T-cell (primary cell): Measurements from ENCODE around the gene RUSC1. TPM values are rescaled to one million over a fixed set of nuclear protein-coding genes. Genes with fewer than 3 reads are reported as not detected.

ENCODE experiments used
- ATAC-seq, 4 experiments: fragments of 200-7000 bp in 3 of 4; fragments of 150-1000 bp in 1 of 4; cut with Tn5 transposase; replicated peaks in 1 of 4; 1 replicate in 3 of 4; 2 replicates in 1 of 4; pipeline ENCODE4 v1.10.0; 2021; ENCODE audit warnings: moderate library complexity in 3 of 4, mild to moderate bottlenecking in 2 of 4, moderate number of reproducible peaks in 1 of 4
- CTCF ChIA-PET, 2 donors: fragments of 300-600 bp; sonication (Branson Sonifier 250); formaldehyde crosslinking; loops; one replicate each; lab custom pipeline; 2022; ENCODE audit warnings: antibody characterized with exemption in 2 of 2; lab: Charles Lee
- POLR2A ChIA-PET, 2 donors: fragments of 300-600 bp; sonication (Branson Sonifier 250); formaldehyde crosslinking; loops; one replicate each; lab custom pipeline; 2022; ENCODE audit warnings: antibody characterized with exemption in 2 of 2; lab: Charles Lee
- DNase-seq, 35 experiments: peaks; one replicate each; pipeline versions ENCODE4 v3.0.0 to v3.0.0-alpha.2; 2013 to 2023
- H3K27ac ChIP-seq: one replicate; pipeline ENCODE4 v1.5.1; 2013; ENCODE audit warnings: low read length
- H3K27me3 ChIP-seq, 2 experiments: replicated peaks in 1 of 2; 1 replicate in 1 of 2; 2 replicates in 1 of 2; pipeline versions ENCODE4 v1.6.1 to v1.7.0; 2013; ENCODE audit warnings: low read length in 1 of 2, mixed read lengths in 1 of 2; ENCODE audit not compliant: control insufficient read depth in 2 of 2, insufficient read depth in 2 of 2; ENCODE audit errors: extremely low read depth in 1 of 2
- H3K36me3 ChIP-seq, 2 donors: 1 replicate in 1 of 2; 2 replicates in 1 of 2; pipeline versions ENCODE4 v1.6.1 to v1.7.0; 2013; ENCODE audit warnings: low read length in 1 of 2; ENCODE audit not compliant: control insufficient read depth in 2 of 2, insufficient read depth in 1 of 2; ENCODE audit errors: extremely low read depth in 1 of 2
- H3K4me1 ChIP-seq, 2 experiments: 1 replicate in 1 of 2; 2 replicates in 1 of 2; pipeline versions ENCODE4 v1.6.1 to v1.7.0; 2013; ENCODE audit warnings: low read length in 2 of 2, mixed read lengths in 1 of 2; ENCODE audit not compliant: insufficient read depth in 2 of 2, control insufficient read depth in 1 of 2; ENCODE audit errors: extremely low read depth in 1 of 2
- H3K4me3 ChIP-seq, 2 donors: 1 replicate in 1 of 2; 2 replicates in 1 of 2; pipeline versions ENCODE4 v1.5.1 to v1.7.0; 2013; ENCODE audit warnings: mild to moderate bottlenecking in 2 of 2, low read length in 1 of 2, moderate library complexity in 1 of 2; ENCODE audit not compliant: control insufficient read depth in 1 of 2; ENCODE audit errors: extremely low read depth in 1 of 2
- H3K9me3 ChIP-seq: 2 replicates; pipeline ENCODE4 v1.7.0; 2013
- H3K27ac Mint-ChIP-seq, 2 donors: one replicate each; pipeline ENCODE4 v1.8.0; 2020 to 2021; ENCODE audit warnings: mild to moderate bottlenecking in 2 of 2, mixed read lengths in 2 of 2
- H3K27me3 Mint-ChIP-seq, 2 donors: one replicate each; pipeline ENCODE4 v1.8.0; 2021 to 2022; ENCODE audit warnings: mixed read lengths in 2 of 2
- H3K36me3 Mint-ChIP-seq: one replicate; pipeline ENCODE4 v1.8.0; 2021; ENCODE audit warnings: mixed read lengths
- H3K4me1 Mint-ChIP-seq, 3 donors: one replicate each; pipeline ENCODE4 v1.8.0; 2020 to 2022; ENCODE audit warnings: mixed read lengths in 3 of 3, mild to moderate bottlenecking in 1 of 3
- H3K4me3 Mint-ChIP-seq, 3 donors: one replicate each; pipeline ENCODE4 v1.8.0; 2020 to 2022; ENCODE audit warnings: mild to moderate bottlenecking in 3 of 3, mixed read lengths in 3 of 3, moderate library complexity in 3 of 3
- H3K9me3 Mint-ChIP-seq, 3 donors: one replicate each; pipeline ENCODE4 v1.8.0; 2020 to 2022; ENCODE audit warnings: mixed read lengths in 3 of 3
- WGBS: methylation state at CpG from one replicate; pipeline ENCODE4 v1.1.5; 2013; ENCODE audit warnings: missing lambda C conversion rate; ENCODE audit not compliant: insufficient coverage; 5-methylcytosine and 5-hydroxymethylcytosine counted together
- total RNA-seq, 35 experiments: library from RNA in 6 of 35; stranded (reverse) in 6 of 35; fragments of 120-200 nt in 1 of 35; gene quantifications; one replicate each; pipeline versions ENCODE4 v1.2.1 to v1.2.4 and lab custom pipeline; 2013 to 2026

RUSC1 gene
- total RNA-seq, 5 donors from 2014 or later (not counting 1 experiment from before 2014, with no cell fraction given), result 14.4 to 25.2 (median 22.9) TPM

GRCh38 chr1:155295183-155295941 is 25.3 kb upstream of the RUSC1 start:
- H3K27me3 ChIP-seq, result peaks cover 7 to 45% of the 10 kb centered on the region in 2 experiments
- peaks cover 0 to 7% of the 10 kb centered on the region in 2 experiments for H3K4me1 ChIP-seq
- Mint-ChIP-seq H3K4me1 (peaks cover 4 to 6% (median 5%) of the 10 kb centered on the region in 3 donors), H3K36me3 (no peaks in the 10 kb centered on the region), H3K4me3 (no peak overlapping the region), H3K9me3 (no peaks in the 10 kb centered on the region), H3K27ac (no peak overlapping the region), H3K27me3 (peaks cover 30 to 39% of the 10 kb centered on the region in 2 donors)
- WGBS, result 28% methylated on average over 41 of the region's 47 CpGs
- H3K36me3 ChIP-seq, result no peaks in the 10 kb centered on the region
- DNase-seq, result no peak
- no peak overlapping the region for H3K4me3 ChIP-seq
- no peaks in the 10 kb centered on the region for H3K9me3 ChIP-seq
- peak in 1 of 4 experiments; percentile 49 for ATAC-seq
- ChIA-PET CTCF (no interaction called here), POLR2A (no interaction called here)
- no peak overlapping the region for H3K27ac ChIP-seq

- H3K4me1 Mint-ChIP-seq, result peaks cover 4 to 6% (median 5%) of the 10 kb centered on the region in 3 donors
These were observed 24.8 kb upstream of the RUSC1 start for GRCh38 chr1:155295942-155296267.

GRCh38 chr1:155296661-155297060 is 24.0 kb upstream of the RUSC1 start:
- H3K27ac Mint-ChIP-seq, result no peak overlapping the region
- no peak overlapping the region for H3K27ac ChIP-seq
- peaks cover 7 to 45% of the 10 kb centered on the region in 2 experiments for H3K27me3 ChIP-seq
- DNase-seq, result no peak
- no peaks in the 10 kb centered on the region for H3K9me3 Mint-ChIP-seq
- ChIA-PET POLR2A (no interaction called here), CTCF (no interaction called here)
- H3K4me1 Mint-ChIP-seq, result peaks cover 4 to 6% (median 5%) of the 10 kb centered on the region in 3 donors
- H3K9me3 ChIP-seq, result no peaks in the 10 kb centered on the region
- WGBS, result 74% methylated on average over 3 of the region's 3 CpGs
- H3K4me1 ChIP-seq, result peaks cover 0 to 7% of the 10 kb centered on the region in 2 experiments
- ATAC-seq, result no peak
- no peak overlapping the region for H3K4me3 Mint-ChIP-seq
- H3K36me3 Mint-ChIP-seq, result no peaks in the 10 kb centered on the region
- no peak overlapping the region for H3K4me3 ChIP-seq
- no peaks in the 10 kb centered on the region for H3K36me3 ChIP-seq
- peaks cover 30 to 39% of the 10 kb centered on the region in 2 donors for H3K27me3 Mint-ChIP-seq

More at GRCh38 chr1:155295942-155296267, 24.8 kb upstream of the RUSC1 start:
- ATAC-seq (no peak), DNase-seq (no peak)
- H3K27ac Mint-ChIP-seq, result no peak overlapping the region
- Histone ChIP-seq H3K27ac (no peak overlapping the region), H3K4me3 (no peak overlapping the region), H3K9me3 (no peaks in the 10 kb centered on the region), H3K27me3 (peaks cover 7 to 48% of the 10 kb centered on the region in 2 experiments), H3K36me3 (no peaks in the 10 kb centered on the region), H3K4me1 (peaks cover 0 to 7% of the 10 kb centered on the region in 2 experiments)
- CTCF ChIA-PET, result no interaction called here
- no peaks in the 10 kb centered on the region for H3K9me3 Mint-ChIP-seq
- 85% methylated on average over 3 of the region's 7 CpGs for WGBS
- POLR2A ChIA-PET, result no interaction called here
- no peak overlapping the region for H3K4me3 Mint-ChIP-seq
- H3K36me3 Mint-ChIP-seq, result no peaks in the 10 kb centered on the region
- H3K27me3 Mint-ChIP-seq, result peaks cover 30 to 39% of the 10 kb centered on the region in 2 donors

GRCh38 chr1:155297384-155297783 is 23.3 kb upstream of the RUSC1 start:
- H3K36me3 ChIP-seq, result no peaks in the 10 kb centered on the region
- Mint-ChIP-seq H3K4me1 (peaks cover 4 to 6% (median 5%) of the 10 kb centered on the region in 3 donors), H3K27me3 (peaks cover 30 to 39% of the 10 kb centered on the region in 2 donors), H3K27ac (peak overlapping the region in 1 of 2 donors; percentile 7), H3K9me3 (no peaks in the 10 kb centered on the region), H3K36me3 (no peaks in the 10 kb centered on the region), H3K4me3 (no peak overlapping the region)
- CTCF ChIA-PET, result no interaction called here
- H3K27me3 ChIP-seq, result peaks cover 7 to 43% of the 10 kb centered on the region in 2 experiments
- no peak overlapping the region for H3K27ac ChIP-seq
- WGBS, result 65% methylated on average over 6 of the region's 7 CpGs
- no peaks in the 10 kb centered on the region for H3K9me3 ChIP-seq
- ATAC-seq (no peak), DNase-seq (no peak)
- POLR2A ChIA-PET, result interaction anchor here in 1 of 2 donors (0.6 kb wide), 1 partner anchor 311 kb away, joined by 3 read pairs; no protein-coding TSS in a partner anchor
- peaks cover 0 to 7% of the 10 kb centered on the region in 2 experiments for H3K4me1 ChIP-seq
- no peak overlapping the region for H3K4me3 ChIP-seq

GRCh38 chr1:155300024-155300423 is 20.7 kb upstream of the RUSC1 start:
- Mint-ChIP-seq H3K27me3 (peaks cover 21 to 22% of the 10 kb centered on the region in 2 donors), H3K36me3 (no peaks in the 10 kb centered on the region), H3K4me1 (peaks cover 0 to 3% (median under 1%) of the 10 kb centered on the region in 3 donors), H3K4me3 (no peak overlapping the region), H3K27ac (no peak overlapping the region), H3K9me3 (no peaks in the 10 kb centered on the region)
- Histone ChIP-seq H3K36me3 (no peaks in the 10 kb centered on the region), H3K4me3 (no peak overlapping the region), H3K9me3 (no peaks in the 10 kb centered on the region), H3K4me1 (peaks cover 0 to 4% of the 10 kb centered on the region in 2 experiments), H3K27ac (no peak overlapping the region), H3K27me3 (peaks cover 2 to 19% of the 10 kb centered on the region in 2 experiments)
- 96% methylated on average over 4 of the region's 8 CpGs for WGBS
- ChIA-PET CTCF (interaction anchor here in 1 of 2 donors (0.5 kb wide), 1 partner anchor 10 kb away, joined by 3 read pairs; no protein-coding TSS in a partner anchor), POLR2A (interaction anchor here in 1 of 2 donors (0.6 kb wide), 1 partner anchor 22 kb away, joined by 4 read pairs; no protein-coding TSS in a partner anchor)
- no peak for ATAC-seq
- no peak for DNase-seq

- Mint-ChIP-seq H3K27ac (no peak overlapping the region), H3K36me3 (no peaks in the 10 kb centered on the region), H3K4me1 (peaks cover 0 to under 1% (median 0%) of the 10 kb centered on the region in 3 donors), H3K27me3 (peaks cover 18 to 19% of the 10 kb centered on the region in 2 donors), H3K4me3 (no peak overlapping the region), H3K9me3 (no peaks in the 10 kb centered on the region)
- no peak for ATAC-seq
- no peak for DNase-seq
- no peak overlapping the region for H3K27ac ChIP-seq
- no peaks in the 10 kb centered on the region for H3K9me3 ChIP-seq
- no peaks in the 10 kb centered on the region for H3K4me1 ChIP-seq
- CTCF ChIA-PET, result no interaction called here
- H3K36me3 ChIP-seq, result no peaks in the 10 kb centered on the region
- 83% methylated on average over 9 of the region's 9 CpGs for WGBS
- no peak overlapping the region for H3K4me3 ChIP-seq
- H3K27me3 ChIP-seq, result peaks cover 2 to 12% of the 10 kb centered on the region in 2 experiments
- POLR2A ChIA-PET, result no interaction called here
These were observed 20.0 kb upstream of the RUSC1 start for GRCh38 chr1:155300553-155301329.
